Measurements from ENCODE around the gene LRRC63. TPM values are rescaled to one million over a fixed set of nuclear protein-coding genes. Genes with fewer than 3 reads are reported as not detected.

LRRC63 gene
- total RNA-seq, 6 donors from 2014 or later: 0.33 to 3.1 (median 0.66) TPM; not detected in 1

DNA sequence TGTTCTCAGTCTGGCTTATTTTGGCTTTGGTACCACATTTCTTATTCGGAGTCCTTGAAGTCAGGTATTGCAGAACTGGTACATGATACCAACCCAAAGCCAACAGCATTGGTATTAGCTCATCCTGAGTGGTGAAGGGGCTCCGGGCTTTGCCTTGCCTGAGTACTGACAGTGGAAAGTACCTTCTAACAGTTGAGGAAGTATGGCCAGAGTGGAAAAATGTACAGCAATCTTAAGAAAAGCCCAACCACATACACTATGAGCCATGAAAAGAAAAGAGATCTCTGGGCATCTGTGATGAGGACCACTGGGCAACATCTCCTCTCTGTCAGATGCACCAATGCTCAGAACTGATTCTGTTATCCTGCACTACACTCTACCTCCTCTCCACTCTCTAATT lies 38.1 kb upstream of the LRRC63 start:
- TF ChIP-seq, protein P1, sequence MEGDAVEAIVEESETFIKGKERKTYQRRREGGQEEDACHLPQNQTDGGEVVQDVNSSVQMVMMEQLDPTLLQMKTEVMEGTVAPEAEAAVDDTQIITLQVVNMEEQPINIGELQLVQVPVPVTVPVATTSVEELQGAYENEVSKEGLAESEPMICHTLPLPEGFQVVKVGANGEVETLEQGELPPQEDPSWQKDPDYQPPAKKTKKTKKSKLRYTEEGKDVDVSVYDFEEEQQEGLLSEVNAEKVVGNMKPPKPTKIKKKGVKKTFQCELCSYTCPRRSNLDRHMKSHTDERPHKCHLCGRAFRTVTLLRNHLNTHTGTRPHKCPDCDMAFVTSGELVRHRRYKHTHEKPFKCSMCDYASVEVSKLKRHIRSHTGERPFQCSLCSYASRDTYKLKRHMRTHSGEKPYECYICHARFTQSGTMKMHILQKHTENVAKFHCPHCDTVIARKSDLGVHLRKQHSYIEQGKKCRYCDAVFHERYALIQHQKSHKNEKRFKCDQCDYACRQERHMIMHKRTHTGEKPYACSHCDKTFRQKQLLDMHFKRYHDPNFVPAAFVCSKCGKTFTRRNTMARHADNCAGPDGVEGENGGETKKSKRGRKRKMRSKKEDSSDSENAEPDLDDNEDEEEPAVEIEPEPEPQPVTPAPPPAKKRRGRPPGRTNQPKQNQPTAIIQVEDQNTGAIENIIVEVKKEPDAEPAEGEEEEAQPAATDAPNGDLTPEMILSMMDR (IDR thresholded peaks at IDR 0.05): no peak
- TF ChIP-seq EP300 (IDR thresholded peaks at IDR 0.05) (no peak), POLR2AphosphoS5 (IDR thresholded peaks at IDR 0.05) (no peak), POLR2A (IDR thresholded peaks at IDR 0.05) (no peak)
- no peak for ATAC-seq (ENCODE audit: low FRiP score in 2 of 2)
- peak overlapping the region; percentile 10 to 65 (median 40) for H3K27ac ChIP-seq
- 60 to 76% methylated on average over 2 of the region's 2 CpGs for WGBS, 2 donors
- H3K9me3 ChIP-seq: no peaks in the 10 kb centered on the region
- no peak overlapping the region for H3K4me3 ChIP-seq
- no peaks in the 10 kb centered on the region for H3K27me3 ChIP-seq
- peaks cover 7 to 31% (median 25%) of the 10 kb centered on the region in 4 donors for H3K4me1 ChIP-seq
- no peaks in the 10 kb centered on the region for H3K36me3 ChIP-seq
- no peak for DNase-seq

DNA sequence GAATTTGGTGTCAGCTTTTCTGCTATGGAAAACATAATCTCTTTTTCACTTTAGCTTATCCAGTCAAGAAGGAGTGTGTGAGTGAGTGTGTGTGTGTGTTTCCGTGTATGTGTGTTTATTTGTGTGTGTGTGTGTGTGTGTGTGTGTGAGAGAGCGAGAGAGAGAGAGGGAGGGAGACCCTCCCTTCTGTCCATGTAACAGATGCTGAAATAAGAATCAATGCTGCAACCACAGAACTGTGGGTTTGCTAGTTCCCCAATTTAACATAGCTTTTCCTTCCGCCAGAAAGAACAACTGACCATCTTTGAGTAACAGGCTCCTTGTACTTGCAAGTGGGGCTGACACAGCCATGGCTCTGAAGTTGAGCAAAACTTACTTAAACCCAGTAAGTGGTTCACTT lies 35.0 kb upstream of the LRRC63 start:
- H3K27me3 ChIP-seq: no peaks in the 10 kb centered on the region
- peak in 1 of 2 donors; percentile 60 for DNase-seq
- H3K36me3 ChIP-seq: no peaks in the 10 kb centered on the region
- peak overlapping the region in 1 of 4 donors; percentile 46 for H3K4me3 ChIP-seq
- H3K9me3 ChIP-seq: no peaks in the 10 kb centered on the region
- ATAC-seq (ENCODE audit: low FRiP score in 2 of 2): peak; percentile 74
- 31 to 47% methylated on average over 3 of the region's 3 CpGs for WGBS, 2 donors
- peak overlapping the region; percentile 79 to 85 (median 82) for H3K27ac ChIP-seq
- H3K4me1 ChIP-seq: peaks cover 0 to 12% (median 6%) of the 10 kb centered on the region in 4 donors
- peak in 1 of 4 donors; percentile 40 for TF ChIP-seq POLR2A (IDR thresholded peaks at IDR 0.05)
- TF ChIP-seq, protein P1 (IDR thresholded peaks at IDR 0.05): no peak

DNA sequence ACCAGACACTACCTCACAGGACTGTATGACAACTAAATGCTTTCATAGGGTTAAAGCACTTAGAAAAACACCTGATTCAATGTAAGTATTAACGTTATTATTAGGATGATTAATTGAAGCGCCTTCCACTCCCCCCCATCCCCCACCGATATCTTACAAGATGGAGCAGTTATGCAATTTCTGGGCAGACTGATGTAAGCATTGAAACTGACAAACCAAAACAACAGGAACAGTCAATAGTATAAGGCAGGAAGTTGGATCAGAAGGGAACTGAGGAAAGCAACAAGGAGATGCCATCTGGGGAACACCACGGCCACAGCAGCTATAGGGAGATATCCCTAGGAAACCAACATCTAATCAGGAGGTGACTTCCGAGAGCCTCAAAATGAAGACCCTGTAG lies 33.6 kb upstream of the LRRC63 start:
- TF ChIP-seq POLR2AphosphoS5 (IDR thresholded peaks at IDR 0.05): peak; percentile 22 to 36
- TF ChIP-seq, protein P1 (IDR thresholded peaks at IDR 0.05): no peak
- peak in 1 of 4 donors; percentile 38 for TF ChIP-seq EP300 (IDR thresholded peaks at IDR 0.05)
- peak in 1 of 4 donors; percentile 40 for TF ChIP-seq POLR2A (IDR thresholded peaks at IDR 0.05)
- no peaks in the 10 kb centered on the region for H3K9me3 ChIP-seq
- peak overlapping the region in 2 of 4 donors; percentile 18 to 46 for H3K4me3 ChIP-seq
- no peaks in the 10 kb centered on the region for H3K36me3 ChIP-seq
- no peaks in the 10 kb centered on the region for H3K27me3 ChIP-seq
- 52 to 61% methylated on average over 5 of the region's 5 CpGs for WGBS, 2 donors
- DNase-seq: no peak
- H3K4me1 ChIP-seq: peaks cover 0 to 13% (median 1%) of the 10 kb centered on the region in 4 donors
- peak in 1 of 2 donors; percentile 32 for ATAC-seq (ENCODE audit: low FRiP score in 2 of 2)
- H3K27ac ChIP-seq: peak overlapping the region; percentile 79 to 85 (median 82)

DNA sequence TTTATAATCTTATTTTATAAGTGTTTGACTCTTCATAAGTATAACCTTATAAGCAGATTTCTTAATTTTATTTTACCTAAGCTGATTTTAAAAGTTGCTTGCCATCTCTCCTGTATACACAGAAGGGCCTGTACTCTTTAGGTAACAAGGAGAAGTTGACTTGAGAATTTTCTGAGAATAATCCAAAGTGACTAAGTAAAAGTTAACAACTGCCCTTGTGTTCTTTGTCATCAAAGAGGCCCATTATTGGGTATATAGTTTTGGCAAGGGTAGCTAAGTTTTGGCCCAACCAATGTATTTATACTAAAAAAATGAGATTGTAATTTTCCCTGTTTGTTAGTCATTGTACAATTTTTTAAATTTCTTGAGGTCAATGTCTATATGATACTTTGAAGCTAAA lies 32.9 kb upstream of the LRRC63 start:
- peak overlapping the region; percentile 18 to 84 (median 76) for H3K27ac ChIP-seq
- H3K4me3 ChIP-seq: peak overlapping the region in 3 of 4 donors; percentile 11 to 46 (median 34)
- H3K36me3 ChIP-seq: no peaks in the 10 kb centered on the region
- TF ChIP-seq, protein P1 (IDR thresholded peaks at IDR 0.05): no peak
- TF ChIP-seq EP300 (IDR thresholded peaks at IDR 0.05) (no peak), POLR2AphosphoS5 (IDR thresholded peaks at IDR 0.05) (no peak), POLR2A (IDR thresholded peaks at IDR 0.05) (no peak)
- DNase-seq (no peak), ATAC-seq (ENCODE audit: low FRiP score in 2 of 2) (no peak)
- H3K27me3 ChIP-seq: no peaks in the 10 kb centered on the region
- H3K9me3 ChIP-seq: no peaks in the 10 kb centered on the region
- H3K4me1 ChIP-seq: peaks cover 0 to 14% (median 2%) of the 10 kb centered on the region in 4 donors

DNA sequence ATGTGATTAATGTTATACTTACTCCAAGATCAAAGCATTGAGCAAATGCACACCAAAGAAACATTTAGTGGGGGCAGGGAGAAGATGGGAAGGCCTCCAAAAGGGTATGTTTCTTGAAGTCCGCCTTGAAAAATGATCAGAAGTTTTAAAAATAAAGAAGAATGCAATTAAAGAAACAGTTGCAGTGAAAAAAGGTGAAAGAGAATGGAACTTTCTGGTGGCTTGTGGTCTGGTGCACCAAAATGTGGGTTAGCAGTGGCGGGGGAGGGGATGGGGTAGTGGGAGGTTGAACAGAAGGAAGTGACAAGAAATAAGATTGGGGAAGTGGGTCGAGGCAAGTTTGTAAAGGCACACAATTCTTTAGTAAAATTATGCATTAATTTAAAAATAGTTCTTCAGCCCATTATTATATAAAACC lies 32.2 kb upstream of the LRRC63 start:
- no peak for TF ChIP-seq POLR2A (IDR thresholded peaks at IDR 0.05)
- TF ChIP-seq POLR2AphosphoS5 (IDR thresholded peaks at IDR 0.05): peak in 1 of 2 donors; percentile 39
- TF ChIP-seq, protein P1 (IDR thresholded peaks at IDR 0.05): no peak
- Histone ChIP-seq H3K27ac (peak overlapping the region; percentile 52 to 84 (median 77)), H3K4me1 (peaks cover 0 to 14% (median 5%) of the 10 kb centered on the region in 4 donors), H3K4me3 (peak overlapping the region in 3 of 4 donors; percentile 34 to 46 (median 44)), H3K9me3 (no peaks in the 10 kb centered on the region), H3K36me3 (no peaks in the 10 kb centered on the region), H3K27me3 (no peaks in the 10 kb centered on the region)
- DNase-seq (peak in 1 of 2 donors; percentile 68), ATAC-seq (ENCODE audit: low FRiP score in 2 of 2) (no peak)
- WGBS, 2 donors: 53 to 57% methylated on average over 3 of the region's 3 CpGs

All from upper lobe of left lung (tissue), 6 donors.